HG03060 (cell line): ENCODE results near the gene MAP3K7.
"Not testable (repeated sequence)": the region's sequence is repeated elsewhere in the genome, so short reads cannot be mapped to it uniquely, and the experiment has no call there.

Experiments used
- ATAC-seq: cut with Tn5 transposase; IDR thresholded peaks from one replicate; pipeline ENCODE4 v1.9.1; 2021; ENCODE audit warnings: low read depth, moderate number of reproducible peaks; ENCODE audit not compliant: unreplicated experiment

The MAP3K7 gene

DNA sequence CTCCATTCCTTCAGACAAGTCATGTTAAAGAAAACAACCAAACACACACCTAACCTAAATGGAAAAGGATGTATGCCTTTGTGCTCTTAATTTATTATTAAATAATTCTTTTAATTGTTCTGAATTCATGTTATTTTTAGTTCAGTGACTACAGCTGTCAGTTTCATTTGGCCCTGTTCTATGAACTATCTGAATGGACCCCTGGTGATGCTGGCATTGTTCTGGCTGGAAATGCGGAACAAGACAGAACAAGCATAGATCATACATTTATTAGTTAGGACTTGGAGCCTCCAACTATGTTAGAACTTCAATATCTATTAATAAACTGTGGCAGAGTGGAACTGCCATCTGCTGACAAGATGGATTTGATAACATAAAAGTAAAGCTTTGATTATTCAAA, 5.7 kb downstream of the MAP3K7 start:
- no peak for ATAC-seq

DNA sequence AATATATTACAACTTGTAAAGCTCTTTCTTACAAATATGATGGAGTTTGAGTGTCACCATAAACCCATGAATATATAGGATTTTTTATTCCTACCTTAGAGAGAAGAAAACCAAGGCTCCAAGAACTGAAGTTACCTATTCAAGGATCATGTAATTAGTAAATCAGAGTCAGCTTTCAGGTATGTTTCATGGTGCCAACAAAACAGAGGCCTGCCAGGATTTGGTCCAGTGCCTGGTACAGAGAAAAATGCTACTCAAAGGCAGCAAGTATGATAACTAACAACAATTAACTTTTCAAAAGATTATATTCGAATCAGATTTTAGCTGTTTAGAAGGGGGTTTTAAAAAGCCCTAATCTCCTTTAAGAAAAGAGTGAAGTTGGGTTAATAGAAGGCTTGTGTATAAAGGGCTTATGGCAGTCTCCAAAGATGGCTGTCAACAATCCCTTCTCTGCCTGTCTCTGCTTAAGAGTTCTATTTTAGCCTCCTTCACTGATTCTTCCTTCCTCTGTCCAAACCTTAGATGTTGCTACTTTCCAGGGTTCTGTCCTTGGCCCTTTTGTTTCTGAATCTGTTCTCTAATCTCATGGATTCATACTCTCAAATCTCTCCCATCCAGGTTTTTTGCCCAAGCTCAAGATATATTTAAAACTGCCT, 7.8 kb downstream of the MAP3K7 start:
- no peak for ATAC-seq

DNA sequence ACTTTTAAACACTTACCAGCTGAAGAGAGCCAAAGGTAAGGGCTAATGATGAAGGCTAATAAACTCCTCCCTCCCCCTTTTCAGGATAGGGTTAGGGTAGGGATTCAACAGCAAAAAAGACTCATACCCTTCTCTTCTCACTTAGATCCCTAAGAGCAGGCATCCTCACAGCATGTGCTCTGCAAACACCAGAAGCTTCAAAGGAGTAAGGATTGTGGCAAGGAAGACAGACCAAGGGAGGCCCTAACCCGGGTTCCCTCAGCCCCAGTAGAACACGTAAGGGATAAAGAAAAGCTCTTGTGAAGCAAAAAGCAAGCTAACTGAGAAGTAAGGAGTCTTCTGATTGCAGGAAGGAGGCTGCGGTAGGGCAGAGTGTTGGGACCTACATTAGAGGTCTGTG, 11.6 kb downstream of the MAP3K7 start:
- no peak for ATAC-seq

DNA sequence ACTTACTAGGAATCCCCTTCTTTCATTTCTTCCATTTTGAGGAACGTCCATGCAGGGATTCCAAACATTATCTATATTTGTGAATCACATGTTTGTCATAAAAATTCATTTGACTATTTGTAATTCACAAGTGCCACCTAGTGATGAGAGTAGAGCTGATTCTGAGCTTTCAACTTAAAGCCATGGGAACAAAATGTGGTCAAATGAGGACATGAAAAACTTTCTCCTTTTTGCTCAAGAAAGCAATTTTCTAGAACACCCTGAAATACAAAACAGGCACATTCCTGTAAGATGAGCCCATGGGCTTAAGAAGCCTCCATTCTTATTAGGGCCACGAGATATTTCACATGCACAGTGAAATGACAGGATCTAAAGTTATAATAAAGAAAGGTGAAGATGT, 12.3 kb downstream of the MAP3K7 start:
- no peak for ATAC-seq

DNA sequence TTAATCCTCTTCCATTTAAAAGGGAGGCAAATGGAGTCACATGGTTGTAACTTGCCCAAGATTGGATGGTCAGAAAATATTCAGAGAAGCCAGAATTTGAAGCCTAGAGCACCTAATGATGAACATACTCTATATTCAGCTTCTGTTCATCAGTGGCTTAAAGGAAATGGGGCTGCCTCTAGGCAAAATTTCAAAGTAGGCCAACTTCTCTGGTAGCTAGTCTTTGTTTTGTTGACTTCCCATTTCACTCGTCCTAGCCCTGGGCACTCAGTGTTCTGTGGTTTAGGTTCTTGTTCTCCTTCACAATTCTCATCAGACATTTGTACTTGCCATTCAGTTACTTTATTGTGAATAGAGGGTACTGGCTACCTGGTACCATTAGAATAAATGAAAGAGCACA, 13.2 kb downstream of the MAP3K7 start:
- no peak for ATAC-seq

DNA sequence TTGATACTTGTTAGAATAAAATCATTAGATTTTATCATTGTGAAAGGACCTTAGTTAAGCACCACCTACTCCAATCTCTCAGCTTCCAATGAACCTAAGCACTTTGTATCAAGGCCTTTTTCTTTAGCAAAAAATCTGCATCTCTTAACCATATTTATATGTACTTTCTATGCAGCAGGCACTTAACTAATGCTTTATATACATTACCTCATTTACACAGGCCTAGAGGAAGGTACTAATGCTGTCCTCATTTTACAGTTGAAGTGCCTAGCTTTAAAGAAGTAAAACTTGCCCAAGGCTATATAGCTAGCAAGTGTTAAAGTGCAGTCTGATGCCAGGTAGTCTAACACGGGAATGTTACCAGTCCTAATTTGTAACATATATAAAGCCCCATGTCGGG, 14.0 kb downstream of the MAP3K7 start:
- no peak for ATAC-seq

DNA sequence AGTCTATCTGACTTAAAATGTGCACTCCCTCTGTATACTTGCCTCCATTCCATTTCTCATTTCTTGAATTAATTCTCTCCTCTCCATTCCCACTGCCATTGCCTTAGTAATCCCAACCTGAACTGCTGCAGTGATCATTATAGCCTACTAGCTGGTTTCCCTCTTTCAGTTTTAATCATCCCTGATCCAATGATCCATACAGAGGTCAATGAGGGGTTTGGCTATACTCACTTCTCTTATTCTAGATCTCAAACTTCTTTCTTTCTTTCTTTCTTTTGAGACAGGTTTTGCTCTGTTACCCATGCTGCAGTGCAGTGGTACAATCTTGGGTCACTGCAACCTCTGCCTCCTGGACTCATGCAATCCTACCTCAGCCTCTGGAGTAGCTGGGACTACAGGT, 17.6 kb downstream of the MAP3K7 start:
- no peak for ATAC-seq

DNA sequence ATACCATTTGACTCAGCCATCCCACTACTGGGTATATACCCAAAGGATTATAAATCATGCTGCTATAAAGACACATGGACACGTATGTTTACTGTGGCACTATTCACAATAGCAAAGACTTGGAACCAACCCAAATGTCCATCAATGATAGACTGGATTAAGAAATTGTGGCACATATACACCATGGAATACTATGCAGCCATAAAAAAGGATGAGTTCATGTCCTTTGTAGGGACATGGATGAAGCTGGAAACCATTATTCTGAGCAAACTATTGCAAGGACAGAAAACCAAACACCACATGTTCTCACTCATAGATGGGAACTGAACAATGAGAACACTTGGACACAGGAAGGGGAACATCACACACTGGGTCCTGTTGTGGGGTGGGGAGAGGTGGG, 19.2 kb downstream of the MAP3K7 start:
- ATAC-seq, result not testable (repeated sequence)

DNA sequence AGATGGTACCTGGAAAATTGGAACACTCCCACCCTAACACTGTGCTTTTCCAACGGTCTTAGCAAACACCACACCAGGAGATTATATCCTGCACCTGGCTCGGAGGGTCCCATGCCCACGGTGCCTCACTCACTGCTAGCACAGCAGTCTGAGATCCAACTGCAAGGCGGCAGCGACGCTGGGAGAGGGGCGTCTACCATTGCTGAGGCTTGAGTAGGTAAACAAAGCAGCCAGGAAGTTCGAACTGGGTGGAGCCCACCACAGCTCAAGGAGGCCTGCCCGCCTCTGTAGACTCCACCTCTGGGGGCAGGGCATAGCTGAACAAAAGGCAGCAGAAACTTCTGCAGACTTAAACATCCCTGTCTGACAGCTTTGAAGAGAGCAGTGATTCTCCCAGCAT, 24.5 kb downstream of the MAP3K7 start:
- ATAC-seq, result not testable (repeated sequence)

DNA sequence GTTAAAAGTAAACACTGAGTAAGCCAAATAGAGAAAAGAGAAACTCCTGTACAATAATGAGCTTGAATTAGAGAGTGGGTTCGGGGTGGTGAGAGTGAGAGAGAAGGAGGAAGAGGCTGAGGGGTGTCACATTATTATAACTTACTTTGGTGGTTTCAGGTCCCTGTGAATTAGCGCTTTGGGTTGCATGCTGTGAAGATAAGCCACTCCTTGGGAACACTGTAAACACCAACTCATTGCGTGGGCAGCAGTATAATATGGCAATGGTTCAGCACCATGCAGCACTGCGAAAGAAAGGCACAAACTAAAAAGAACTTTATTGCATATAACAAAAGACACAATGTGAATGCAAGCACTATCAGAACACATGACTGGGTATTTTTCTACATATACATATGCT, 26.9 kb downstream of the MAP3K7 start:
- ATAC-seq, result no peak

DNA sequence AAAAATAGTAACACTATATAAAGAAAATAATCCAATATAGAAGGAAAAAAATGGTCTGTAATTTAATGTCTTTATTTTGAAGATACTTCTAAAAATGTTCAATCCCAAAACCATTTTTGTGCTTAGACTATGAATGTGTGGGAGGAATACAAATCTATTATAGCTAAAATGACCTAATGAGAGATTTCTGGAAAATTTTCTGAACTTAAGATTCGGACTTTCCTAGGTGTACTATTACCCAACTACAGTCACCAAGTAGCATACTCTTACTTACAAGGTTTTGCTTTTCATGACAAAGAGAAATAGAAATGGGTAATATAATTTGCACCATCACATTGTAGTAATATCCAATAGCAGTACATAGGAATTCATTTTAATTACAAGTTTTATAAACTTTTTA, 29.9 kb downstream of the MAP3K7 start:
- no peak for ATAC-seq

DNA sequence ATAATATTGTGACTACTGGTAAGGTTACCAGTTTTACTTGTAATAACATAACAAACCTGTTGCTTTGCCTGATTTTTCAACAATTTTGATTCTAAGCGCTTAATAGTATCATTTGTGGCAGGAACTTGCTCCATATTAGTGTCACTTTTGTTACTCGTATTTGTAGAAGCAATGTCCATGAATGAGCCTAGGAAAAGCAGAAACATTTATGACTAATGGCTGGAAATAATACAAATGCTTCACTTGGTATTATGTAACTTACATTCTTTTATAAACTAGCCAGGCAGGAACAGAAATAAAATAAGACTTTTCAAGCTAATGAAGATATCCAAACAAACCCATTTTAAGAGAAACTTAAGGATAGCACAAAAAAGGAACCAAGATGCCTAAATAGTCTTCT, 38.9 kb downstream of the MAP3K7 start:
- ATAC-seq, result no peak

DNA sequence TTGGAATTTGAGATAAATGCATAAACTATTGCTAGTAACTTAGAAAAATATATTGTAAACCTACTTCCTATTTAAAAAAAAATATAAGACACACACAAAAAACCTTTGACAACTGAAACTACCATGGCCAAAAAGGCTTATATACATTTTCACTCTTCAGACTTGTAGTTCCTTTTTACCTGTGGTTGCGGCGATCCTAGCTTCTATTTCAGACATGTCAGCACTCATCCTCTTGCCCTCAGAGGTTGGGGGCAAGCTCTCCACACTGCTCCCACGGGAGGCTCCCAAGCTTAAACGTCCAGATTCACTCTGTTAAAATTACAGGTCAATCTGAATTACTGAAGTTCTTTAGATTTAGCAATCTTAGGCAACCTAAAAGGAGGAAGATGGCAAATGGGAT, 39.8 kb downstream of the MAP3K7 start:
- no peak for ATAC-seq

DNA sequence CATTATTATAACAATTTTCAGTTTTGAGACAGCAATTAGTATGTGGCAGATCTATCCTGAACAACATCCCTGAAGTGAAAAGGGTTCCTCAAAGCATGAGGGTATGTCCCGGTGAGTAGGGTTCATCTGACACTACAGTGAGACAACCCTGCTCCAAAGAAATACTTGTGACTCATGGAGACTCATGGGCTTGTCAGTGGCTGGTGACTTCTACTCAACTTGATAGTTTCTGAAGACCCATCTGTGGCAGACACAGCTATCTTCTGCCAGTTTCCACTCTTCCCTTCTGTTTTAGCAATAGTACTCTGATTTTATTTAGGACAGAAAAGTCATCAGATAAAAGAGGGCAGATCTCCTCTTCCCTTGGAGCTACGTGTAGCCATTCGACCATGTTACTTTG, 41.4 kb downstream of the MAP3K7 start:
- ATAC-seq, result no peak

DNA sequence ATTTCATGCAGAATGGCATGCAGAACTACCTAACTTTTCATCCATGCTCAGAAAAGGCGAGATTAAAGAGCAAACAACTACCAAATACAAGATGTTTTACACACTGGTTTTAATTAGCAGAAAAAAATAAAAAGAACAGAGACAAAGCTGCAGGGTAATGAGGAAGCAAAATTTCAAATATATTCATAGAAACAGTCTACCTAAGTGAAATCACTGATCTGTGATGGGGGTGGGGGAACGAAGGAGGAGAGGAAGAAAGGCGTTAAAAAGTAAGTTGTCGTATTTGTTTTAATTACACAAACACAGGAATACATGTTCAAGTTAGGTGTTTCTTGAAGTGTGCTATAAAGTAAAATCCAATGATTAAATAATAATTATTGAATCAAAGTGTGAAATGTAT, 42.1 kb downstream of the MAP3K7 start:
- no peak for ATAC-seq

DNA sequence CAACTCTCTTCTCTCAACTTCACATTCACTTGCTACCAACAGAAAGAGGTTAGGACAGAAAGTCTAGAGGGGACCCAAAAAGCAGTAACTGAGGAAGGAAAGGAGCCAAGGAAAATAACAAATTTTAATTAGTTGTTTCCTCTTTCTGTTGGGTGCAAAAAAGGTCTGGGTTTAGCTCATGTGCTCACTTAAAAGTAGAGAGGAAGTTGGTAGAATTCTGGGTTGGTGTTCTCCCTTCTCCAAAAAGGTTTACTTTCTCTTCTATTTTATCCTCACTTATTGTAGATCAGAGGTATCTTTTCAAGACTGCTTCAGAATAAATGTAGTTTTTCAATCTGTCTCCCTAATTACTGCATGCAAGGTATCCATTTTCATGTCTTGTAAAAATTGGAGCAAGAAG, 42.8 kb downstream of the MAP3K7 start:
- ATAC-seq, result no peak

DNA sequence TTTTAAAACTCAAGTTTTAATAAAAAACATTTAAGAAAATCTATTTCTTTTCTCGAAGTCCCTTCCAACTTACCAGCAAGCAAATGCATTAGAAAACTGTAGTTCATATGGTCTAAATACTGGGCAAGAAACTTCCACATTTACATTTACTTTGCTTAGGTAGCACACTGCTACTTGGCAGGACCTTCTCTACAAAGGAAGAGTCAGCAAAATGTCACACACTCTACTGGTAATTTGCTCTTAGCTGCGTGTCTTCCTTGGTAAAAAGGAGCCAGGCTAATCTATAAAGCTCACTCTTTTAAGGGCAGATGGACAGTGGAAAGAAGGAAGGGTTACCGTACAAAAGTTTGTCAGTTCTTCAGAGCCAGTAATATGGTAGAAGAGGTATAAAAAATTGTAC, 45.7 kb downstream of the MAP3K7 start:
- no peak for ATAC-seq

DNA sequence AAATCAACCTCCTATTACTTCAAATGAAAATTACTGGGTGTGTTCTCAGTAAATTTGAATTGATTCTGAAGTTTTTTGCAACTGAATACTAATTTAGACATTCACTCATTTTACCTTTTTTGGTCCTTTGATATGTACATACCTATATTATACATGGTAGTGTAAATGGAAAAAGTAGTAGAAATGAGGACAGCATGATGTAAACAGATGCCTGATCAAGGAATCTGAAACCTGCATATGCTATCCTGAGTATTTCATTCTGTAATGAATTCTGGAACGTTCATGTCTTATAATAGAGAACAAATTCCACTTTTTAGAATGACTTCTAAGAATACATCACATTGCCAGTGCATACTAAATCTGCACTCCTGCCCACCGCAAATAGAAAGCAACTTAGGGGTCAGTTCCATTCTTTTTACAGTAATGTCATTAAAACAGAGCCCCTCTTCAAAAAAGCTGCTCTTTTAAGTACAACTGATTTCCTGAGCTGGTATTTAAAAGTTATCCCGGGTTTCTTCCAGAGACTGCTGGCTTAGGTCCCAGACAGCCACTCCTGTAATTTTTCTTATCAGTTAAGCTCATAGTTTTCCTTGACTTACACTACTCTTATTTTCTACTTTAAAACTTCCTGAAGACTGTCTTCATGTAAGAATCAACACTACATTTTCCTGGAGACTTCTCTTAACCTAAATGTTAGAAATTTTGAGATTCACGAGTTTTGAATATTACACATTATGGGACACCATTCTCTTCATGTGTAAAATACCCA, 48.4 kb downstream of the MAP3K7 start:
- ATAC-seq, result no peak

DNA sequence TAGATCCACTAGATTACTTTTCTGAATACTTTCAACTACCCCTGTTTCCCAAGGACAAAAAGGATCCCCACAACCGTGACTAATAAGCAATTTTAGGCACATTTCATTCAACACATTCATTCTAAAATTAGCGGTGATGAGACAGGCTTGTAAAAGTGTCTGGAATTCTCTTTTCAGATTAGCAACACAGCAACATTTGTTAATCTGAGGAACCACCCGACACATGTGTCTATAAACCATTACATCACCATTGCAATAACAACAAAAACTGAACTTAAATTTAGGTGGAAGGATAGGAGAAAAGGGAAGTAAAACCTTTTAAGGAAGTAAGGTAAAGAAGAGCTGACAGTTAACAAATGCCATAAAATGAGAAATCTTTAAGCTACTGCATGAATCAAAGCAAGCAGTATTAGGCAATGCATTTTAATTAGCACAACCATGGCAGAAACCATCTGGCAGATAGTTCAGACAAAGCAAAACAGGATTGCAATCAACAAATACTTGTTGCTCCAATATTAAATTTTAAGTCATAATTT, 49.1 kb downstream of the MAP3K7 start:
- ATAC-seq, result no peak

DNA sequence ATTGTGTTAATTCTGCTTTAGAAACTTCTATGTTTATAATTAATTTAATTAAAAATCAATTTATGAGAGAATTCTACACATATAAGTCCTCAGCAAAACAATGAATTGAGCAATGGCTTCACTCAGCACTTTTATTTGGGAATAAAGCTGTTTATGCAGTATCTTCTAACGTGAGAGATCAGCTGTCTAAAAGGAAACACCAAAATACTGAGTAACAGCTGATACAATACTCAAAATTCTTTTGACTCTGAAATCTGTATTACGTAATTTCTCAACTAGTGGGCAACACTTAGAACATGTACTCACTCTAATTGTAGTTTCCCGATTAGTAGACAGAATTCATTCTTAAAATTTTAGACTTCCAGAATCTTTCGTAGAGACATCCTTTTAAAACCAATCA, 49.8 kb downstream of the MAP3K7 start:
- no peak for ATAC-seq

DNA sequence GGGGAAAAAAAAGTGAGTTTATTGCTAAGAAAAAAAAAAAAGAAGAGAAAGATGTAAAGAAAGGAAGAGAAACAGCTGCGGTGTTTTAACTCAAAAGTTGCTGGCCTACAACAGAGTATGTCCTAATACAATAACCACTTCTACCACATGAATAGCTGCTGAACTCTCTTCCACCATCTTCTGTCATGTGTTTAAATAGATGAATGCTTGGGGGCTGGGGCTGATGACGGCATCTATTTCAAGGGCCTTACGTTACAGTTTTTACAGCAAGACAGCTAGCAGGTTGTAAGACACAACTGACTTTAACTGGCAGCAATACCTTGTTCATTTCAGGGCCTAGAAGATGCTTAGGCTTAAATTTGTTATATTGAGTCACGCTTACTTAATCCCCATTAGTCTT, 50.4 kb downstream of the MAP3K7 start:
- ATAC-seq, result no peak

DNA sequence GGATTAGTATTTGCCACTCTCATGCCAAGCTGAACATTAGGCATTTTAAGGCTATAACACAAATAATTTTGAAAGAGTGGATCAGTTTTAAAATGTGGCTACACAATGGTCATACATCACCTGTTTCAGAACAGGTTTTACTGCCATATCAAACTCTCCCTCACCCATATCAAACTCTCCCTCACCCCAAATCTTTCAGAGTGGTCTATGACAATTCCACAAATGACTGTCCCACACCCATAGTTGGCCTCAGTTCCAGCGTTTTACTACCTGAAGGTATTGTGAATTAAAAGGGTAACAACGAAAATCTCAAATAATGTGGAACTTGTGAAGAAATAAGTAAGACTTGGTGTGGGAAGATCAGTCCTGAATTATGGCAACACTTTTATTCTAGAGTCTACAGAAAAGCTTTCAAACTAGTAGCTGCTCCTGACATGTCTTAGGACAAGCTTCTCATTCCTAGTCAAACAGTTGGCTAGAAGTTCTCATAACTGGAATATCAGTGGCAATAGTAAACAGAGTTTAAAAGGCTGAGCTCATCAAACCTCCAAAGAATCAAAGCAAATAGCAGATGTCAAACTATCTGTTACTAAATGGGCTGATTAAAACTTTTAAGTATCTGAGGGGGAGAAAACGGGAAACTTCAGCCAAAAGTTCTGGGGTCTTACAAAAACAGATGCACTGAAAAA, 52.4 kb downstream of the MAP3K7 start:
- ATAC-seq, result no peak
